Activated CD4-positive, CD25-positive, alpha-beta regulatory T cell (primary cell): ENCODE data around the gene C10orf53.

Experiments
- DNase-seq, 4 experiments: peaks; one replicate each; lab custom pipeline; 2025; lab: John Stamatoyannopoulos, UW

Gene C10orf53, protein sequence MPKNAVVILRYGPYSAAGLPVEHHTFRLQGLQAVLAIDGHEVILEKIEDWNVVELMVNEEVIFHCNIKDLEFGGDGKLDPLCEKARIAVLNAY

DNA sequence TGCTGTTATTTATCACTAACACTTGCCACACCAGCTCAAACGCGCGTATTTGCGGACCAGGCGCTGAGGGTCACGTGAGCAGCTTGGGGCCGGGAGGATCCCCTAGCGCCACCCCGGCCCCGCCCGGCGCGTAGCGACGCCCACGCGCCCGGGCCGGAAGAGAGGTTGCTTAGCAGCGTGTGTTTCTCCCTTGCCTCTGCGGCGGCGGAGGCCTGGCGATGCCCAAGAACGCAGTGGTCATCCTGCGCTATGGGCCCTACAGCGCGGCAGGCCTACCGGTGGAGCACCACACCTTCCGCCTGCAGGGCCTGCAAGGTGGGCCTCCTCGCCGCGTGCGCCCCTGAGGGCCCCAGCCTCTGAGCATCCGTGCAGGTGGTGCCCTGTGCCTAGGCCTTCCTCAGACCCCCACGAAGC, at the start of gene C10orf53:
Gene C10orf53, plus strand, starts transcription at position 172 of the 414 bp plus-strand sequence. Its CDS starts 47 bp downstream, at position 219.
- no peak for DNase-seq

DNA sequence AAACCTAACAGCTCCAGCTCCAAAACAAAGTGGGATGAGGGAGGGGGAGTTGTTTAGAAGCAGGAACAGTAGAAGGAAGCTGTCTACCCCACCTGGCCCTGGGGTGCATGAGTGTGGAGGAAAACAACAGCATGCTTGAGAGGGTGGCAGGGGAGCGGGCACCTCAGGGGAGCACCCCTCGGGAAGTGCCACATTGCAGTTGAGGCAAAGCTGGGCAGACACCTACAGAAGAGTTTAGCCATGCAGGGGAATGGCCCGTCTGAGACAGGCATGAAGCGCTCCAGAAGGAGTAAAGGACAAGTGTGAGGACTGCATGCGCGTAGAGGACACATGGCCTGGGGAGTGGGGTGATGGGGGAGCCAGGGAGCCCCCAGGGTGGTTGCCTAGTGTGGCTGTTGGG, 47.5 kb upstream of the C10orf53 start:
- no peak for DNase-seq

DNA sequence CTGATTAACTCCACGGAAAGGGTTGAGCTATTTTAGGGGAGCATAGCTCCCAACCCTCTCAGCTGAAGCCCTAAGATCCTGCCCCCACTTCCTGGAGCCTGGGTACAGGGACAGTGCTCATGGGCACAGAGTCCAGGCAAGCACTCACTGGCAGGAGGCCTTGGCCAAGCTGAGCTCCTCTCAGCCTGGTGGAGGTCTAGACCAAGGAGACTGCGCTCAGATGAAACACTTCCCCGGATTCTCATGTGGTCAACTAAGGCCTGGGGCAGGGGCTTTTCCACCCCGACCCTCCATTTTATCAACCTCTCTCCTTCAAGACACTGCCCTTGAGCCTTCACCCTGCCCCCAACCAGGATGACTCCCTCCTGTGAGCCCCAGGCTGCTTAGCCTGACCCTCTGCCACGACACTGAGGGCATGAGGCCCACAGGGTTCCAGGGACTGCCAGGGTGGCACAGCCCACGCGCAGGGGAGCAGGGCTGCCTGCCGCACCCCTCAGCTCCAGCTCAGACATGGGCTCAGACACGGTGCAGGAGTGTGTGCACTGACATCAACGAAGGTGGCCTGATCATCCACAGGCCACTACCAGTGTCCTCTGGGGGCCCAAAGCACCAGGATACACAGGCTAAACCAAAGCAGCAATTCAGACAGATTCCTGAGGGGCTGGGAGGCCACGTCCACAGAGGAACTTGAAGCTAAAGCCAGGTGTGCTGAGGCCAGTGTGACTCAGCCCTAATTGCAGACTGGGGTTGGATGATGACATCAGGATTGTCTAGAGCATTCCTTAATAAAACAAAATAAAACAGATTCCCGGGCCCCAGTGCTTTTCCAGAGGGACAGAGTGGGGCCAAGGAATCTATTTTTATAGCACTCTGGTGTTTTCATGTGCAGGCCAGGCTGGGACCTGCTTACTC, 46.8 kb upstream of the C10orf53 start:
- DNase-seq: no peak

DNA sequence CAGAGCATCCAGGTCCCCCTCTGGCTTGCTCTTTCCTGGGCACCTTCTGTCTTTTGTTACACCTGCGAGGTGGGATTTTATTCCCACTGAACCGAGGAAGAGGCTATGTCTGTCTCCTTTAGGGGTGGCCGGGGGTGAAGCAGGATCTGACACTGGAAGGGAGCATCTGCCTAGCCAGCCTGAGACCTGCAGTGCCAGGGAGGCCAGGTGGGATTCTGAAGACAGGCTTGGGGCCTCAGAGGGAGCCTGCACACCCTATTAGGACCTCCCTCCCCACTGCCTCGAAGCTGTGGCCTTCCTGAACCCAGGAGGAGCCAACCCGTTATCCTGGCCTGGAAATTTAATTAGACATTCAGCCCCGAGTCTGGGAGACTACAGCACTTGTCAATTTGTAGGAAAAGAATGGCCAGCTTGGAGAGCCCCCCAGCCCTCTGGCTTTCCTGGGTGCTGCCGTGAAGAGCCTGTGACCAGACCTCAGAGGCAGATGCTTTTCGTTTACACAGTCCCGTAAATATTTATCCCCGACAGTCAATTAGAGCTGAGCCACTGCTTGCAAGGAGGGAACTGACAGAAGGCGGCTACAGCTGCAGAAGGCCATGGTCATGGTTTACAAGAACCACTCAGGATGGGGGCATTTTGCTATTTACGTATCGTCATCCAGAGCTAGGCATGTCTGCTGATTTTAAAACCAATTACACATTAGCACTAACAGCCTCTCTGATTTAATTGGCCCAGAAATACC, 46.0 kb upstream of the C10orf53 start:
- DNase-seq: no peak

DNA sequence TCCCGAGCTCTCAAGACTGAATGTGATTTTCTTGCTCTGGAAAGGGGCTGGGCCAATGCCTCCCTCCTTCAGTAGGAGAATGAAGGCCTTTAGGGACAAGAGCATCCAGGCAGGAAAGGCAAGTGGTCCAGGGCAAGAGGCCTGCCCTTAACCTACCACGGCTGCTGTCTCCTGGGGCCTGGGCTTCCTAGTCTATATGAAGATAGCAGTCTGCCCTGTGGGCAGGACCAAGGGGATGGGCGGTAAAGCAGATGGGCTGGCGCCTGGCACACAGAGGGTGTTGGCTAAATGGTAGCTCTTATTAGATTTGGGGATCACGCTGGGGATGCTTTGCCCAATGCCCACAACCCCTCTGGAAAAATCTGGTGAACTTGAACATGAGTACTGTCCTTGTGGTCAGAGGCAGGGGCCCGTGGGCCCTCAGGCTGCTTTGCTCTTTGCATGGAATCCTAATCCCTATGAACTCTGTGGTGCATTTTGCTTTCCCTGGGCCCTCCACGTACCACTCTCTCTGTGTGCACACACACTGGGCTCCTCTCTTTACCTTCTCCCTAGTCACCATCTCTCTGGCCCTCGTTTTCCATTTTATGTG, 45.3 kb upstream of the C10orf53 start:
- DNase-seq: no peak

DNA sequence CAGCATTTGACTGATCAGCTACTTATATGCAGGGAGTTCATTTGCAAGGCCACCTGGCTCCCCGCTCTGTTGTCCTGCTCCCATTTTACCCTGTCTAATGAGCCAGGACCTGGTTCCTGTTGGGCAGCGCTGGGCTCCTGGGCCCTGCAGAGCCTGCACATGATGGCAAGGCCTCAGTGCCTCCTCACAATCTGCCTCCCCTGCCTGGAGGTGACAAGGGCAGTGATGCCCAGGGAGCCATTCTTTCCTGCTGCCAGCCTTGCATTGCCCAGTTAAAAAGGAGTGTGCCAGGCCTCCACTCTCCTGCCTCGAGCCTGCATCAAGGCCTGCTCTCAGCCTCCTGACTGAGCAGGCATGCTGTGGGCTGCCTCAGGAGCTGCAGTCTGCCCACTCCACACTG, 37.1 kb upstream of the C10orf53 start:
- DNase-seq: no peak

DNA sequence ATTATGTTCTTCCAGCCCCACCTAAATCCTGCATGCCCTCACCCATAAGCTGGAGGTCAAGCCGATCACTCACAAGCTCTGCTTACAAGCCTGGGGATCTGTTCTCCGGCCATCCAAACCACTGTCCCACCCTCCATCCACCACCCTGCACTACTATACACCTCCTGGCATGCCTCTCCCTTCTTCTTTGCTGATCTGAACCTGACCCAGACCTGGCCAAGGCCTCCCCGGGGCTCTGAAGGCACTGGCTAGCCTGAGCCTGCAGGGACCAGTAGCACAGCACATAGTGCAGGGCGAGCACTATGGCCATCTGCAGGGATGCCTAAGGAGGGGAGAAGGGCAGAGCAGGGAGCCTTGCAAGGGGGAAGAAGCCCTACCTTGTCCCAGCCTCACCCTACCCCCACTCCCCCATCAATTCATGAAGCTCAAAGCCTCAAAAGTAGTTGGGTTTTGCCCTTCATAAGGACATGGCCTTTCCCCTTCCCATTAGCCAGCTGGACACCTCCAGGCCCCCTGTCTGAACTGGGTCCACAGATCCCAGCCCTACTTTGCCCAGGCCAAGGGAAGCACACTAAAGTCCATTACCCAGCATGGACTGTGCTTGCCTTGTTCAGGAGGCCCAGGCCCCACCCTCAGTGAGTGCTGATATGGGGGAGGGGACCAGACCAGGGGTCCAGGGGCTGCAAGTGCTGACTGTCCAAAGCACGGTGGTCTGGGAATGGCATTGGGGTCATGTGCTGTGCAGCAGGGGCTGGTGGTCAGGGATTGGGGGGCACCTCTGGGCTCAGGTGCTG, 36.0 kb upstream of the C10orf53 start:
- DNase-seq: no peak

DNA sequence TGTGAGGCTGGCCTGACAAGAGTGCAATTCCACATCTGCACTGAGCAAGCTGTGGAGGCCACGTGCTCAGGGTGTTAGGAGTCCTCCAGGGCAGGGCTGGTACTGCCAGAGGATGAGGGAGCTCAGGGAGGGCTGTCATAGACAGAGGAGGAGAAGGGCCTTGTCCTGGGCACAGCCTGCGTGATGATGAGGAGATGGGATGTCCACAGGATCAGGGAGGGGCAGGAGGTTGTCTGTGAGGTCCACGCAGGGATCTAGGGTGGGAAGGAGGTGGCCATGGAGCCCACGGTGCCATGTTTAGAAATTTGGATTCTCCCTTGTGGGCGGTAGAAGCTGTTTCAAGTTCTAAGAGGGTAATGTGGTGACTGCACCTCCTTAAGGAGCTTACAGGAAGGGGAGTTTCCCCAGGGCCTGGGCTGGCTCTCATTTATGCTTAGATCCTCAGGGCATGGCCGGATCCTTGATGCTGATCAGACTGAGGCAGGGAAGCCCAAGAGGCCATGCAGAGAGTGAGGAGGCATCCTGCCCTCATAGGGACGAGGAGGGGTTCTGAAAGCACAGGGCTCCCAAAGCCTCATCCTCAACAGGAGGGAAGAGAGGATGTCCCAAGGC, 35.3 kb upstream of the C10orf53 start:
- DNase-seq: no peak

DNA sequence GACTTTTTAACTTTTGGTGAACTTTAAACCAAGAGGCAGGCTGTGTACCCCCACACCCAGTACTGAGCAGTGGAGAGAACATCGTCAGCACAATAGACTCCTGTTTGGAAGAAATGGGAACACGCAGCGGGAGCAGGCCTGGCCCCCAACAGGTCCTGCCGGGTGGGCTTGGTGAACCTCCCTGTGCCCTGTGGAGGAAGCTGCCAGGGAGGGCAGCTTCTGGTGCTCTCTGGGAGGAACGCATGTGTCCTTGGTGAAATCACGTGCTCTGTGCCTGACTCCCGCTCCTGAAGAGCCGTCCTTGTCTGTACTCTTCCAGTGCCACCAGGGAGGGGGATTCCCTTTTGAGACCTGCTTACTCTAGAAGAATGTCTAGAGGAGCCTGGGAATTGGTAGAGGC, 34.0 kb upstream of the C10orf53 start:
- no peak for DNase-seq

DNA sequence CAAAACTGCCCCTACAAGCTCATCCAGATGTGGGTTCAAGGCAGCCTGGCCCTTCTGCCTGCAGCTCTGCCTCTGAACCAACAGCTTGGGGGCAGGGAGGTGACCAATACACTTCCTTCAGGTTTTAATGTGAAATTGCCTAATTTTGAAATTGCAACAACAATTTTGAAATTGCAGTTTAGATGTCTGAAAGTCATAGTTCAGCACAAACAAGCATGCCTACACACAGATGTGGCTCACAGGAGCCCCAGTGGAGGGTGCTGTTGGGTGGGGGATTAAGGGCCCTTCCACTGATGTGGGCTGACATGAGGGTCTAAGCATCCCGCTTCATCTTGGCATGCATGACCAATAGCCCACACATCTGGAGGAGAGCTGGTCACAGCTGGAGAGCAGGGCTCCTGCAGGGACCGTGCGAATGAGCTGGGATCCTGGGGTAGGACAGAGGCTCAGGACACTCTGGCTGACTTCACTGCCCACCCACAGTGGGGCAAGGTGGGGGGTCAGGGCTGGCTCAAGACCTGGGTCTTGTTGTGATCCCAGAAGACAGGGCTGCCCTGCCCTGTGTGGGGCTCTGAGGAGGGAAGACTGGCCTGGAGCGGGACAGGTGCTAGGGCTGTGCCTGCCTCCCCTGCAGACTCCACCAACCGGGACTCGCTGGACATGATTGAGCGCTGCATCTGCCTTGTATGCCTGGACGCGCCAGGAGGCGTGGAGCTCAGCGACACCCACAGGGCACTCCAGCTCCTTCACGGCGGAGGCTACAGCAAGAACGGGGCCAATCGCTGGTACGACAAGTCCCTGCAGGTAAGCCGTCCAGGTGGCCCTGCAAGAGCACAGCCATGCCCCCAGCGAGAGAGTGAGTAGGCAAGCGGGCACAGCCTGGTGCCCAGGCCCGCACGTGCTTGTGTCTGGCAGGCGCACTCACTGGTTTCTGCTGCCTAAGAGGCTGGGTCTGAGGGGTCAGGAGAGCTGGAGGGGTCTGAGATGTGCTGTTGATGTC, 33.3 kb upstream of the C10orf53 start:
- DNase-seq: no peak

DNA sequence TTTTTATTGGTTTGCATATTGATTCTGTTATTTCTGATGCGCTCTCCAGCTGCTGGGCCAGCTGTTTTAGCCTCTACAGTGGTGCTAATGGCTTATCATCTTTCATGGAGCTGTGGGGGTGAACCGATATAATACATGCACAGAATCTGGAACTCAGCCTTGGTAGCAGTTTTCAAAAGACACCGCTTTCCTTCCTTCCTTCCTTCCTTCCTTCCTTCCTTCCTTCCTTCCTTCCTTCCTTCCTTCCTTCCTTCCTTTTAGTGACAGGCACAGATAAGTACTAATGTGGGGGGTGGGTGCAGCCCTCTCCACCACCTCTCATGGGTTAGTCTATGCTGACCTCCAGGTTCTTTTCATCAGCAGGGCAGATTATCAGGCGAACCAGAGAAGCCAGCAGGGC, 31.9 kb upstream of the C10orf53 start:
- no peak for DNase-seq

DNA sequence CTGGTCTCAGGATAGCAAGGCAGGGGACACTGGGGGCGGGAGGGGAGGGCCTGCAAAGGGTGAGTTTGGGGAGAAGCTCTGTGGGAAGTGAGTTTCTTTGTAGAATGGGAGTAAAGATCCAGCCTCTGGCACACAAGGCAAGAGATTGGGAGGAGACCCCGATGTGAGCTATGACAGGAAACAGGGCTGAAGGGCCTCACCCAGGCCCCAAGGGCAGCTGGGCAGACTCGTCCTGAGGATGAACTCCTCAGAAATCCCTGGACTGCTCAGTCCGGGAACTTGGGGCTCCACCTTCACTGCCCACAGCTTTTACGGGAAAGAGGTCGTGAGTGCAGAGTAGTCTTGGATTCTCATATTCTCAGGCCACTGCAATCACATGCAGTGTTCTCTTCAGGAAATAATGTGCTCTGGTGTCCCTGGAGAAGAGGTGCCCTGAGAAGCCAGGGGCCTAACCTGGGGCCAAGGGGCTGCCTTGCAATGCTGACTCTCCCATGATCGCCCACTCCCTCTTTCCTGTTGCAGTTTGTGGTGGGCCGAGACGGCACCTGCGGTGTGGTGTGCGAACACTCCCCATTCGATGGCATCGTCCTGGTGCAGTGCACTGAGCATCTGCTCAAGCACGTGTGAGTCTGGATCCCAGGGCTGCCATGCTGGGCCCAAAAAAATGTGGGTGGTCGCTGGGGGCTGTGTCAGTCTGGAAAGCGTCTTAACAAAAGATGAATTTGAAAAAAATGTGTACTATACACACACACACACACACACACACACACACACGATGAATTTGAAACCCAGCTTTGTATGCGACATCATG, 31.3 kb upstream of the C10orf53 start:
- no peak for DNase-seq

DNA sequence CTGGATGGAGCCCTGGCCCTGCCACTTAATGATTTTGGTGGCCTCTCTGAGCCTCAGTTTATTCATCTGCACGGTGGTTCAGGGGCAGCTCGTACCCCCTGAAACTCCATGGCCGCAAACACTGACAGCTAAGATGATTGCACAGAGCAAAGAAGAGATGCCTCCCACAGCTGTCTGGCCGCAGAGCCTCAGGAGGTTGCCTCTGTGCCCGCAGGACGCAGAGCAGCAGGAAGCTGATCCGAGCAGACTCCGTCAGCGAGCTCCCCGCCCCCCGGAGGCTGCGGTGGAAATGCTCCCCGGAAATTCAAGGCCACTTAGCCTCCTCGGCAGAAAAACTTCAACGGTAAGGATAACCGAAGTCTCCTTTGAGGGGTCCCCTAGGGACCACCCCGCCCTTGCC, 30.2 kb upstream of the C10orf53 start:
- DNase-seq: no peak

DNA sequence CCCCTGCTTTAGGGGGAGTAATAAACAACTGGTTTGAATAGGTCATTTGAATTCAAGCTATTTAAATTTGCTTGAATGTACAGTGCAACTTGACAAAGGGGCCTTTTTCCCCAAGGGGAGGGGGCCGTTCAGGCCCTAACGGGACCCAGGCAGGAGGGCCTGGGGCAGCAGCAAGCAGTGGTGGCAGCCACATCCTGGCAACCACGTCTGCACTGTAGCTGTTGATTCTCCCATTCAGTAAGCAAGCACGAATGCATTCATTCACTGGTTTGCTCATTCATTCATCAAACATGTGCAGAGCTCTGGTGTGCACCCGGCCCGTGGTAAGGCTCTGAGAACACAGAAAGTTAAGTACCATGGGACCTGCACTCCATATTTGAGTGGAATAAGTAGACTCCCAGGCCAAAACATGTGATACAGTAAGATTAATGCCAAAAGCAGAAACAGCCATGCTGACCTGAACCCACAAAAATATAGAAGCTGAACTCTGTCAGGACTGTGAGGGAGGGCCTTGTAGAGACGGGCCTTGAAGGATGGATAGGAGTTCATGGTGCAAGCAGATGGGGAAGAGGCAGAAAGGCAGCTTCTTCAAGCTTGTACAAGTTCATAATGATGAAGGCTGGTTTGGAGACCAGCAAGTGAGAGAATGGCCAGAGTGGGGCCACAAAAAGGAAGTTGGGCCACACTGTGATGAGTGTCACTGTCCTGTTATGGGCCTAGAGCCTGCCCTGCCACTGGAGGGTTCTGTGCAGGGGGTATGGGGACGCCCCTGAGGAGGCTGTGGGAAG, 29.3 kb upstream of the C10orf53 start:
- no peak for DNase-seq

DNA sequence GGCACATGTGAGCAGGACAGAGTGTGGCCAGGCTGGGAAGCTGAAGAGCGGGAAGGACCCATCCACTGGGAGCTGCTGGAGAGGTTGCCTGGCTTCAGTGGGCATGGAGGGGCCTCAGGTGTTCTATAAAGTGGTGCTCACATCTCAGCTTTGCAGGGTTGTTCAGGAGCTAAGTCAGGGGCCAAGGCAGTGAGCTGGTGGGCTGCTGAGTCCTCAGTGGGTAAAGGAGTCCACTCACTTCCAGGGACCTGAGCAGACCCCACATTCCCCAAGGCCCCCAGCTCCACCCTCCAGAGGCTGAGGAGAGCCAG, 28.8 kb upstream of the C10orf53 start:
- DNase-seq: no peak

DNA sequence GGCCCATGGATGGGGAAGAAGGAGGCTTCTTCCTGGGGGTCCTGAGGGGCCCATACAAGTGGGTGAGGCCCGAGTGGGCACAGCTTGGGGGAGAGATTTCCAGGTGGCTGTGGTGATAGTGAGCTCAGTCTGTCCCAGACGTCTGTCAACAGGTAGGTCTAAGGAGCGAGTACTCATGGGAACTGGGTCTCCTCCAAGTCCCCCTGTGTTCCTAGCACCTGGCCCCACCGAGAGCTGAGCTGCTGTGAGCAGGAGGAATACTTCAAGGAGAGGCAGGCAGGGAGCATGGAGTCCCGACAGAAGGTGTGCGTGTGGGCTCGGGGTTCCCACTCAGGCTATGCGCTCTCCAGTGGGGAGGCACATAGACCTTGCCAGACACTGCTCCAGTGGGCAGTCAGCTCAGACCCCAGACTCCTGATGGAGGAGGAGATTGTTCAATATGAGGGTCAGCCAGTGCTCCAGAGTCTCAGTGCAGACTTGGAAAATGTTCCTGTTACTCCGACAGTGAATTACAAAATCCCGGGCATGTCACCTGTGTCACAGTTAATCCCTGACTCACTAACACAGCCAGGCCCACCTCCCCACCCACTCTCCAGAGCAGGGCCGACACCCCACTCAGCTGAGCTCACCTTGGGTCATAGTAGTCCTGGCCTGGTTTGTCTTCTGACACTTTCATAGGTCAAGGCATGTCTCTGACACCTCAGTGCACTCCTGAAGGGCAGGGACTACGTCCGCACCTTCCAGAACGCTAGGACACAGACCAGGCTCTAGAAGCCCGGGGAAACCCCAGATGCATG, 28.2 kb upstream of the C10orf53 start:
- no peak for DNase-seq

DNA sequence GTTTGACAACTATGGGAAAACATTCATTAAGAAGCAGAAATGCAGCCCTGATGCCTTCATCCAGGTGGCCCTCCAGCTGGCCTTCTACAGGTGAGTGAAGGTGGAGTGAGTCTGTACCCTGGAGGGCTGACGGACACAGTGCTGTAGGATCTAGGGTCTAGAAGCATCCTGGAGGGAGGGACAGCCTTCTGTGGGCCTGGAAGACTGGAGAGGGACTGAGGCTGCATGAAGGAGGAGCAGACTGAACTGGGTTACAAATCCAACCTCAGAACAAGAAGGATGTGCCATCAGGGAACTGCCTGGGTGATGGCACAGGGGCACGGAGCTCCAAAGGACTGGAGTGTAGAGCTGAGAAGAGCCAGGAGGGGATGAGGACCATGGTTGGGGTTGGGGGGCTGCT, 27.5 kb upstream of the C10orf53 start:
- no peak for DNase-seq
